Pericardium fibroblast (primary cell): Measurements from ENCODE around the gene CXCL8. TPM values are rescaled to one million over a fixed set of nuclear protein-coding genes. Genes with fewer than 3 reads are reported as not detected.

Experiments used
- total RNA-seq: library from RNA; depleted of rRNA; stranded (reverse); fragments of >200 nt; gene quantifications from 2 replicates; pipeline ENCODE4 v1.2.3, GENCODE V29; 2015

CXCL8 gene
- 2.0 and 4.0 TPM in 2 replicates for total RNA-seq

DNA sequence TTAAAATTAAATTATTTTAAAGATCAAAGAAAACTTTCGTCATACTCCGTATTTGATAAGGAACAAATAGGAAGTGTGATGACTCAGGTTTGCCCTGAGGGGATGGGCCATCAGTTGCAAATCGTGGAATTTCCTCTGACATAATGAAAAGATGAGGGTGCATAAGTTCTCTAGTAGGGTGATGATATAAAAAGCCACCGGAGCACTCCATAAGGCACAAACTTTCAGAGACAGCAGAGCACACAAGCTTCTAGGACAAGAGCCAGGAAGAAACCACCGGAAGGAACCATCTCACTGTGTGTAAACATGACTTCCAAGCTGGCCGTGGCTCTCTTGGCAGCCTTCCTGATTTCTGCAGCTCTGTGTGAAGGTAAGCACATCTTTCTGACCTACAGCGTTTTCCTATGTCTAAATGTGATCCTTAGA, at the start of gene CXCL8:
CXCL8 (plus strand) TSS at position 217 of the 426 bp plus-strand sequence; CDS start at position 307, 90 bp downstream.

Other genes with a start within 250 kb of the CXCL8 start
- not detected in 2 replicates for gene RASSF6, start 120.1 kb upstream of the CXCL8 start, total RNA-seq
- 3.2 and 18.8 TPM in 2 replicates for gene CXCL6, start 96.1 kb downstream of the CXCL8 start, total RNA-seq
- gene PF4V1, start 112.7 kb downstream of the CXCL8 start, total RNA-seq: 0.94 TPM in 1 of 2 replicates, not detected in the other
- 7.8 and 39.3 TPM in 2 replicates for gene CXCL1, start 128.8 kb downstream of the CXCL8 start, total RNA-seq
- 2.6 and 7.7 TPM in 2 replicates for gene PF4, start 241.5 kb downstream of the CXCL8 start, total RNA-seq
- not detected in 2 replicates for gene PPBP, start 247.6 kb downstream of the CXCL8 start, total RNA-seq